Osteoblast (primary cell): ENCODE results near the gene SLIT3. TPM values are rescaled to one million over a fixed set of nuclear protein-coding genes. Genes with fewer than 3 reads are reported as not detected.

Source experiments
- DNase-seq: peaks from one replicate; pipeline ENCODE4 v3.0.0; 2011; ENCODE audit warnings: low spot score, mixed read lengths; ENCODE audit not compliant: insufficient read length; ENCODE audit errors: missing footprints
- H2AFZ ChIP-seq: 2 replicates; pipeline ENCODE4 v1.6.0; 2011; ENCODE audit warnings: mild to moderate bottlenecking, low read length
- H3K27ac ChIP-seq: 2 replicates; pipeline ENCODE4 v1.5.1; 2011; ENCODE audit warnings: mild to moderate bottlenecking, low read depth, low read length, moderate library complexity
- H3K27me3 ChIP-seq: 2 replicates; pipeline ENCODE4 v1.6.0; 2012; ENCODE audit warnings: mild to moderate bottlenecking, control low read depth, inconsistent platforms, low read length, moderate library complexity; ENCODE audit not compliant: insufficient read depth
- H3K36me3 ChIP-seq: 2 replicates; pipeline ENCODE4 v1.5.1; 2011; ENCODE audit warnings: mild to moderate bottlenecking, low read length, control low read depth, moderate library complexity; ENCODE audit not compliant: insufficient read depth
- H3K4me1 ChIP-seq: 2 replicates; pipeline ENCODE4 v1.5.1; 2011; ENCODE audit warnings: mild to moderate bottlenecking, low read length, control low read depth, moderate library complexity; ENCODE audit not compliant: insufficient read depth
- H3K4me2 ChIP-seq: 2 replicates; pipeline ENCODE4 v1.6.0; 2011; ENCODE audit warnings: mild to moderate bottlenecking, low read length; ENCODE audit not compliant: insufficient read depth
- H3K4me3 ChIP-seq: fragments of 200-600 bp; sonication (generic); 3 replicates; pipeline ENCODE4 v1.5.1; 2012; ENCODE audit warnings: mild to moderate bottlenecking, low read length, inconsistent platforms; ENCODE audit not compliant: insufficient read depth
- H3K79me2 ChIP-seq: 2 replicates; pipeline ENCODE4 v1.6.0; 2012; ENCODE audit warnings: mild to moderate bottlenecking, low read length, control low read depth, inconsistent platforms; ENCODE audit not compliant: insufficient read depth
- H3K9me3 ChIP-seq: 2 replicates; pipeline ENCODE4 v1.5.1; 2011; ENCODE audit warnings: low read depth, low read length, control low read depth
- H4K20me1 ChIP-seq: 2 replicates; pipeline ENCODE4 v1.6.0; 2012; ENCODE audit warnings: mild to moderate bottlenecking, low read length, control low read depth; ENCODE audit not compliant: insufficient read depth
- total RNA-seq: library from RNA; depleted of rRNA; stranded (reverse); fragments of >200 nt; gene quantifications from 2 replicates; pipeline ENCODE4 v1.2.3, GENCODE V29; 2012
- TF ChIP-seq, protein P1 (sequence below): IDR thresholded peaks from 2 replicates; pipeline ENCODE4 v1.5.1; 2011; ENCODE audit warnings: mild to moderate bottlenecking, low read depth, low read length, moderate library complexity; ENCODE audit errors: extremely low read depth

The SLIT3 gene
- total RNA-seq, 1 donor, result 37.6 TPM

DNA sequence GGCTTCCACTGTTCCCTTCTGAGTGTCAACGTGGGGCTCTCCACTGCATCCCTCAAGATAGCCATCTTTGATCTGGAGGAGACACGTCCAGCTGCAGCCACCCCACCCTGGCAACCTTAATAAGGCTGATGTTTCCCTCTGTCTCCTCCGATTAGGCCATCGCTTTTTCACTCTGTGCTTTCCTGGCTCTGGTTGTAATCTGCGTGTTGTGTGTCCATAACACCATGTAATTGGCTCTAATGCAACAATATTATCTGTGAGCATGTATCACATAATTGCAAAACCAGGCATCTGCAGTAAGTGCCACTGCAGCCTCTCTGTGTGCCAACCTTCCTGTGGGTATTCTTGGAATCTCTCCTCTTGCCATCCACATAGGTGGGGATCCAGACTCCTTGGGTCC lies 471.9 kb downstream of the SLIT3 start:
- Histone ChIP-seq H2AFZ (no peak overlapping the region), H3K27me3 (no peaks in the 10 kb centered on the region), H3K36me3 (no peaks in the 10 kb centered on the region), H4K20me1 (peaks cover 5% of the 10 kb centered on the region), H3K4me1 (no peaks in the 10 kb centered on the region), H3K4me3 (no peak overlapping the region), H3K9me3 (no peaks in the 10 kb centered on the region), H3K27ac (no peak overlapping the region), H3K79me2 (no peaks in the 10 kb centered on the region), H3K4me2 (no peak overlapping the region)
- TF ChIP-seq, protein P1, sequence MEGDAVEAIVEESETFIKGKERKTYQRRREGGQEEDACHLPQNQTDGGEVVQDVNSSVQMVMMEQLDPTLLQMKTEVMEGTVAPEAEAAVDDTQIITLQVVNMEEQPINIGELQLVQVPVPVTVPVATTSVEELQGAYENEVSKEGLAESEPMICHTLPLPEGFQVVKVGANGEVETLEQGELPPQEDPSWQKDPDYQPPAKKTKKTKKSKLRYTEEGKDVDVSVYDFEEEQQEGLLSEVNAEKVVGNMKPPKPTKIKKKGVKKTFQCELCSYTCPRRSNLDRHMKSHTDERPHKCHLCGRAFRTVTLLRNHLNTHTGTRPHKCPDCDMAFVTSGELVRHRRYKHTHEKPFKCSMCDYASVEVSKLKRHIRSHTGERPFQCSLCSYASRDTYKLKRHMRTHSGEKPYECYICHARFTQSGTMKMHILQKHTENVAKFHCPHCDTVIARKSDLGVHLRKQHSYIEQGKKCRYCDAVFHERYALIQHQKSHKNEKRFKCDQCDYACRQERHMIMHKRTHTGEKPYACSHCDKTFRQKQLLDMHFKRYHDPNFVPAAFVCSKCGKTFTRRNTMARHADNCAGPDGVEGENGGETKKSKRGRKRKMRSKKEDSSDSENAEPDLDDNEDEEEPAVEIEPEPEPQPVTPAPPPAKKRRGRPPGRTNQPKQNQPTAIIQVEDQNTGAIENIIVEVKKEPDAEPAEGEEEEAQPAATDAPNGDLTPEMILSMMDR, result no peak
- no peak for DNase-seq

DNA sequence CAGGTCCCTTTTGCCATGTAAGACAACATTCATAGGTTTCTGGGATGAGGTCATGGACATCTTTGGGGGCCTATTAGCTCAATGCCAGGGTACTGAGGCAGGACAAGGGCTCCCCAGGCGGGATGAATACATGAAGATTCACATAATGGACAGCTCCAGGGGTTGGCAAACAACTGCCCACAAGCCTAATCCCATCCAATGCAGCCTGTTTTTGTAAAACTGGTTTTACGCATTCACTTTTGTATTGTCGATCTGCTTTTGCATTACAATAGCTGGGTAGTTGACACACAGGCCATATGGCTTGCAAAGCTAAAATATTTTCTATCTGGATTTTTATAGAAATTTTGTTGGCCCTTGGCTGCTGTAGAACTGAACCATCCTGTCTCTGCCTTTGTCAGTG lies 473.3 kb downstream of the SLIT3 start:
- Histone ChIP-seq H2AFZ (no peak overlapping the region), H3K4me3 (no peak overlapping the region), H3K4me1 (no peaks in the 10 kb centered on the region), H3K4me2 (no peak overlapping the region), H4K20me1 (peaks cover 5% of the 10 kb centered on the region), H3K9me3 (no peaks in the 10 kb centered on the region), H3K27ac (no peak overlapping the region), H3K27me3 (no peaks in the 10 kb centered on the region), H3K79me2 (no peaks in the 10 kb centered on the region), H3K36me3 (no peaks in the 10 kb centered on the region)
- TF ChIP-seq, protein P1, result no peak
- no peak for DNase-seq

DNA sequence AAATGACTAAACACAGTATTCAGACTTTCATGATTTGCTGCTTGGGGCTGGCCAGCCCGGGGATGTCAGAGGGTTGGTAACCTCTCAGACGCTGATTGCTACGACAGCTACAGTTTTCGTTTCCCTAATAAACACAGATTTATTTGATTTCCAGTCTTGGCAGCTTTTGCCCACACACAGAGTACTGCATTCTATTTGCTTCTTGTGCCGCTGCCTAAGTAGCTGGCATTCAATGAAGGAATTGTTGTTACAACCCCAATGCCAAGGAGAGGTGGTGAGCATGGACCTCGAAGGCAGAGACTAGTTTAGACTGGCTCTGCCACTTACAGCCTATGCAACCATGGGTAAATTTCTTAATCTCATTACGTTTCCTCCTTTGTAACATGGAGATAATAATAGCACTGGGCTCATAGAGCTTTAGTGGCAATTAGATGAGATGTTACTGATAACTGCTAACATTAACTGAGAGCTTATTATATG lies 474.7 kb downstream of the SLIT3 start:
- Histone ChIP-seq H3K36me3 (no peaks in the 10 kb centered on the region), H3K9me3 (no peaks in the 10 kb centered on the region)

DNA sequence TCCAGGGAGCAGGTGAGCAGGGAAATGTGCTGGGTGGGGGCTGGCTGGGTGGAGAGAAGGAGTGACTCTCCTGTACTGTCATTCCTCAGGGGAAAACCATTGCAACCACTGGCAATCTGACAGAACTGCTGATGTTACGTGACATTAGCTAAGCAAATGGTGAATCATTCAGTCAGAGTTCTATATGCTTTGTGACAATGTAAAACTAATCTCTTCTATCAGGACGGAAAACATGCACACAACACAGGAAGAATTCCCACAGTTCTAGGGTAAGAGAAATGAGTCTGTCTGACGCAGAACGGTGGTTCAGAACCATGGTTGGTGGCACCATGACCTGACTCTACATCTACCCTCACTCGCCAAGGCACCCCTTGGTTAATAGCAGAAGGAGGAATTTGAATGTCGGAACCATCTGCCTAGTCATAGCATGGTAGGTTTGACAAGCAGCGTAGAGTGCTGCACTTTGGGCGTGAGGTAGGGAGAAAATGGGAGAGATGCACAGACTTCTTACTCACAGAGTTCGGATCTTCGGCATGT lies 478.1 kb downstream of the SLIT3 start:
- no peak for DNase-seq
- Histone ChIP-seq H3K36me3 (no peaks in the 10 kb centered on the region), H3K27me3 (no peaks in the 10 kb centered on the region), H3K4me1 (no peaks in the 10 kb centered on the region), H3K4me2 (no peak overlapping the region), H3K27ac (no peak overlapping the region), H4K20me1 (no peaks in the 10 kb centered on the region), H3K79me2 (no peaks in the 10 kb centered on the region), H3K9me3 (no peaks in the 10 kb centered on the region), H2AFZ (no peak overlapping the region), H3K4me3 (no peak overlapping the region)
- TF ChIP-seq, protein P1, result no peak

More for the DNA sequence above, 474.7 kb downstream of the SLIT3 start:
- DNase-seq, result no peak
- Histone ChIP-seq H3K27ac (no peak overlapping the region), H3K4me3 (no peak overlapping the region), H4K20me1 (peaks cover 5% of the 10 kb centered on the region), H2AFZ (no peak overlapping the region), H3K79me2 (no peaks in the 10 kb centered on the region), H3K4me2 (no peak overlapping the region), H3K27me3 (no peaks in the 10 kb centered on the region), H3K4me1 (no peaks in the 10 kb centered on the region)
- TF ChIP-seq, protein P1, result no peak
